Sciatic nerve (tissue), 2 donors: ENCODE data around the gene BTBD9. TPM values are rescaled to one million over a fixed set of nuclear protein-coding genes. Genes with fewer than 3 reads are reported as not detected.

ENCODE experiments used
- ATAC-seq: fragments of 200-7000 bp; cut with Tn5 transposase; one replicate; pipeline ENCODE4 v1.9.1; 2020; ENCODE audit warnings: mild to moderate bottlenecking, moderate library complexity
- DNase-seq: peaks from one replicate; pipeline ENCODE4 v3.0.0-alpha.2; 2020; ENCODE audit warnings: low spot score
- intact Hi-C: fragments of 100-400 bp; cut with DNase I; formaldehyde crosslinking; loops from one replicate; pipeline ENCODE4 v1.14.2; 2022
- total RNA-seq: library from RNA; stranded (reverse); fragmentation: NEBNext Ultra II Directional; extraction: Animal tissue kit (Norgen Biotek cat#: 25700); gene quantifications from one replicate; pipeline ENCODE4 v1.2.1, GENCODE V29; 2021
- donor health status: DM: no; HTN: no; CAD: no.
- donor health status: DM: no; HTN: no; CAD: no.

The BTBD9 gene
- total RNA-seq, 1 donor from 2014 or later = 22.4 TPM

DNA sequence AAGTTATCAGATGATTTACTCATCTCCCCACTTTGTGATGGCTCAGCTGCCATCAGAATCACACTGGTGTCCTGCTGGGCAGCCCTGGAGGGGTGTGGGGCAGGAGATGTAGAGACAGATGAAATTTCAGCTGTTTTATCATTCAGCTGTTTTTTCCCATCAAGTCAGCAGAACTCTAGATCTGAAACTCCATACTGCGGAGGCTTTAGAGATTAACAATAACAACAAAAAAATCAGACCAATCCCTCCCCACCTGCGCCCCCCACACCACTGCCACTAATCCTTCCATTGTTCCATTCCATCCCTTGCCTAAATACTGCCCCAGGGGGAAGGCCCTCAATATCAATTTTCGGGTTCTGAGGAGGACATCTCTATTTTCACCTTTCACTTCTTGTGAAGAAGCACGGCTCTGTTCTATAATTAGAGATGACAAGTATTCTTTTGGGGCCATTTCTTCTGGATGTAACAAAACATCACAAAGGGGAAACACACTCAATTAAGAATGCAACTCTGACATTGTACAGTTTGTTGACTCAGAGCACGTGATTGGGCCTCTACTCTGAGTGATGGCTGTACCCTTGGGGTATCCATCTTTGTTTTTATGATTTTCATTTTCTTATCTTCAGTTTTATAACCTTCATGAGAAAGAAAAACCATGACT lies 423.9 kb downstream of the BTBD9 start:
- ATAC-seq (no peak), DNase-seq (no peak)
- intact Hi-C loops = no loop called here

DNA sequence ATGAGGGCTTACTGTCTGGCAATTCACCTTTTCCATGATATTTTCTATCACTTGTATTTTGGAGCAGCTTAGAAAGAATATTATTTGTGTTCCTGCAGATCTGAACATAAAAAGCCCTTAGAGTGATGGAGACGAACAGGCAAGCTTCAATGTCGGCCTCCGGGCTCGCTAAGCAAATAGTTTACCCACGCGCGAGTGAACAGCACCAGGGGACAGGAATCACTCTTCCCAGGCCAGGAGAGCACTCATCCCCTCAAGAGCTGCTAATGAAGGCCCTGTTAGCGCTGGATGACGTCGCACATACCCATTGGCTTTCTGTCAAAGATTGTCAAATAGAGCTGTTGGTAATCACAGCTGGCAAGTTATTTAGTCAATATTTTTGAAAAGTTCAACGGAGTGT lies 424.5 kb downstream of the BTBD9 start:
- no peak for ATAC-seq
- intact Hi-C loops = no loop called here
- no peak for DNase-seq

DNA sequence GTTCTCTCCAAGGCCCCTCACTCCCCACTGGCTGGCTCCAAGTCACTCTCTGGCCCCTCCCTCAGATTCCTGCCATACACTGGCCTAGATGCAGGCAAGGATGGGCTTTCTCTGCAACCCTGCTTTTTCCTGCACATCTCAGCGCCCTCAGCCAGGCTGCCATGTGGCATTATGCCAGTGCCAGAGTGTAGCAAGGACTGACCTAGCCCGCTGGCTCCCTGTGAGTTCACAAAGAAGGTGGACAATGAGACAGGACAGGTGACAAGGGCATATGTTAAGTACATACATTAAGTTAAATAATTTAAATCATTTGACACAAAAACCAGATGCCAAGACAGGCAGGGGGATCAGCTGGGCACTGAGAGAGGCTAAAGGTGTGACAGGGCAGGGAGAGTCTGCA lies 425.6 kb downstream of the BTBD9 start:
- intact Hi-C loops = no loop called here
- no peak for ATAC-seq
- DNase-seq = no peak

DNA sequence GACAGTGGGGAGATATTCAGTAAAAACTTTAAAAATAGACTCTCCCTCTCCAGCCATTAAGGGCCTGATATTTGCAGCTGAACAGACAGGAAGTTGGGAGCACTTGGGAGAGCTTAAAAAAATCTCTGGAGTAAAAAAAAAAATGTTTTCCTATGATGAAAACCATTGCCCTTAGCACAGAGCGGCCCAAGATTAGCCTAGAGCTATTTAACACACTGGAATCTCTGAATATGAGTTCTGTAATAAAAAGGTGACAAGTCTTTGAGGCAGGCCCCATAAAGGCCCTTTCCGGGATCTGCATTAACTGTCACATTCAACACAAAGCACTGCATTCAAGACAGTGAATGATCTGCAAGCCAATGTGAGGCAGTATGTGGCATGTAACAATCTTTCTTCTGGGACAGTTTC lies 426.5 kb downstream of the BTBD9 start:
- peak; percentile 81 for ATAC-seq
- intact Hi-C loops = no loop called here

DNA sequence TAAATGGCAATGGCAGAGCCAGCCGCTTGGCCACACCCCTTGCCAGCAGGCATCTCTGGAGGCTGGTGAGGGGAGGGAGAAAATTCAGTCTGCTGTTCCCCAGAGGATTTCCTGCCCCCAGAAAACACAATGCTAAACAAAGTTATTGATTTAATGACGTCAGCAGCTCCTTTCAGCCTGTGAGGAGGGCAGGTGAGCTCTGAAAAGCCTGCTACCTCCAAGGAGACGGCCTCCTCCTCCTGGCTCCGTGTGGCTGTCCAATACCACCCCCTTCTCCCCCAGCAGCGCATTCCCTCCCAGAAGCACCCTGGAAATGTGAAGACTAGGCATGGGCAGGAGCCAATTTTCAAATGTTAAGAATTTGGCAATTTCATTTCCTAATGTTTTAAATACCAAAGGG lies 427.1 kb downstream of the BTBD9 start:
- DNase-seq (peak; percentile 66), ATAC-seq (peak; percentile 72)
- intact Hi-C loops = no loop called here

More for the DNA sequence above, 426.5 kb downstream of the BTBD9 start:
- DNase-seq = no peak

DNA sequence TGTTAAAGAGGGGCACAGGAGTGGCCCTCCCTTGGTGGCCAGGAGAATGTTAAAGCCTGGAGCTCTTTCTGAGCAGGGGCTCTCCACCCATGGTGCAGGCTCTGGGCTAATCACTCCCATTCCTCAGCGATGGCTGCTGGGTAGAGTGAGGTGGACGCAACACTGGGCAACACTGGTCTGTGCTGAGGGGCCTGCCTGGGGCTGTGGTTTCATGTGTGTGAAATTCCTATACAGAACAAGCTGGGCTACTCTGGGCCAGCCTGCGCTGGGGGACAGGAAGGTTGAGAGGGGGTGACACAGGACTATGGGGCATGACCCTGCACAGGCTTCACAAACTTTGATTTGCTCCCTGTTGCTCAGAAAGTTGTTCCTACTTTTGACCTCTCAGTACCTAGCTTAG lies 427.6 kb downstream of the BTBD9 start:
- ATAC-seq (peak; percentile 14), DNase-seq (no peak)
- intact Hi-C loops = no loop called here

DNA sequence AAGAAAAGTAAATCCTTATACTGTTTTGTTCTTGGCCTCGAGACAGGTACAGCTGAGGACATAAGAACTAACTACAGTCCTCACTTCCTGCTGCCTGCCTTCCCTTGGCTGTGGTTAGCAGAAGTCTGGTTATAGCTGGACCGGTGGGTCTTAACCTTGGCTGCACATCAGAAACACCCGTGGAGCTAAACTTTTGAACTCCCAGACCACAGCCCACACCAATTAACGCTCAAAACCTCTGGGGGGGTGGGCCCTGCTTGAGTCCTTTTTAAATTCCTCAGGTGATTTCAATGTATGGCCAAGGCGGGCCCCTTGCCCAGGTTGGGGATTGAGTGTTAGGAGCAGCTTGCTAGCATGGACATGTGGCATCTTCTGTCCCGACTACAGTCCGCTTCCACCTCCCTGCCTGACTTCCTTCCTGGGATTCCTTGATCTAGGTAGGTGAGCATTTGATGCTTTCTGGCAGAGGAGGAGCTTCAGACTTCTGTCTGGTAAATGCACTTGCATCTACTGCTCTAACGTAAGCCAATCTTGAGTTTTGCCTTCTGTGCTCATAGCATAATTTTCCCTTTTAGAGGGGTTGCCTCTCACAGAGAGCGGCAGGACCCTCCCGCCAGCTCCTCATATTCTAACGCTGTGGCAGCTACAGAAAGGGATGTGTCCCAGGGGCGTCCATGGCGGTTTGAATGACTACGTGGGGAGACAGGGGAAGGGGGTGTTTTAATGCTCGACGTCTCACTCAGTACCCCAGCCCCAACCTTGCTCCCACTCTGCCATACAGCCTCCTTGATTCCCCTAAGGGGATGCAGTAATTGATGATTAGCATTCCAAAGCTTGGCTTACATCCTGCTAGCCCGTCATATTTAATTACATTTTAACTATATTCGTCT lies 430.1 kb downstream of the BTBD9 start:
- ATAC-seq = peak; percentile 61
- intact Hi-C loops = no loop called here
- DNase-seq = no peak

GRCh38 chr6:38208028-38208427 lies 431.7 kb downstream of the BTBD9 start:
- no peak for DNase-seq
- ATAC-seq = no peak
- intact Hi-C loops = no loop called here

DNA sequence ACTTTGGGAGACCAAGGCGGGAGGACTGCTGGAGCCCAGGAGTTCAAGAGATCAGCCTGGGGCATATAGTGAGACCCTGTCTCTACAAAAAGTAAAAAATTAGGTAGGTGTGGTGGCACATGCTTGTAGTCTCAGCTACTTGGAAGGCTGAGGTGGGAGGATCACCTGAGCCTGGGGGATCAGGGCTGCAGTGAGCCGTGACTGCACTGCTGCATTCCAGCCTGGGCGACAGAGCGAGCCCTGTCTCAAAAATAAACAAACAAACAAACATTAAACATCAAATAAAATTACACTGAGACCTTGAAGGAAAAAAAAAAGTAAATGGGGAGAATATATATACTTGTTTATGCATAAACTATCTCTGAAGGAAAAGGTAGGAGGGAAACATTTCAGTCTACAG lies 432.4 kb downstream of the BTBD9 start:
- ATAC-seq (no peak), DNase-seq (no peak)
- intact Hi-C loops = no loop called here

- DNase-seq (no peak), ATAC-seq (no peak)
- intact Hi-C loops = no loop called here
These were observed 441.5 kb downstream of the BTBD9 start for GRCh38 chr6:38198219-38198618.

GRCh38 chr6:38195113-38195635 lies 444.6 kb downstream of the BTBD9 start:
- intact Hi-C loops = no loop called here
- DNase-seq (no peak), ATAC-seq (no peak)

GRCh38 chr6:38194589-38194988 lies 445.1 kb downstream of the BTBD9 start:
- ATAC-seq (no peak), DNase-seq (no peak)
- intact Hi-C loops = no loop called here

DNA sequence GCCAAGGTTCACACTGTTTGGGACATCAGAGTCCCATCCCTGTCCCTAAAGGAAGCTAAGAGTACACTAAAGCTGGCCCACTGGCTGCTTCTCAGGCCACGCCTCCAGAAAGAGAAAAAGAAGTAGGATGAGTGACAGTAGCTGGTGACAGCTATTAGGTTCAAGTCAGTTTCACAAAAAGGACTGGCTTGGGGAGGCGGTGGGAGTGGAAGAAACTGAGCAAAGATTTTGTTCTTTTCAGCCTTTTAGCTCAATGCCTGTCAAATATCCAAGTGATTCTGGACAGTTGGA lies 445.5 kb downstream of the BTBD9 start:
- intact Hi-C loops = no loop called here
- DNase-seq = no peak
- no peak for ATAC-seq

DNA sequence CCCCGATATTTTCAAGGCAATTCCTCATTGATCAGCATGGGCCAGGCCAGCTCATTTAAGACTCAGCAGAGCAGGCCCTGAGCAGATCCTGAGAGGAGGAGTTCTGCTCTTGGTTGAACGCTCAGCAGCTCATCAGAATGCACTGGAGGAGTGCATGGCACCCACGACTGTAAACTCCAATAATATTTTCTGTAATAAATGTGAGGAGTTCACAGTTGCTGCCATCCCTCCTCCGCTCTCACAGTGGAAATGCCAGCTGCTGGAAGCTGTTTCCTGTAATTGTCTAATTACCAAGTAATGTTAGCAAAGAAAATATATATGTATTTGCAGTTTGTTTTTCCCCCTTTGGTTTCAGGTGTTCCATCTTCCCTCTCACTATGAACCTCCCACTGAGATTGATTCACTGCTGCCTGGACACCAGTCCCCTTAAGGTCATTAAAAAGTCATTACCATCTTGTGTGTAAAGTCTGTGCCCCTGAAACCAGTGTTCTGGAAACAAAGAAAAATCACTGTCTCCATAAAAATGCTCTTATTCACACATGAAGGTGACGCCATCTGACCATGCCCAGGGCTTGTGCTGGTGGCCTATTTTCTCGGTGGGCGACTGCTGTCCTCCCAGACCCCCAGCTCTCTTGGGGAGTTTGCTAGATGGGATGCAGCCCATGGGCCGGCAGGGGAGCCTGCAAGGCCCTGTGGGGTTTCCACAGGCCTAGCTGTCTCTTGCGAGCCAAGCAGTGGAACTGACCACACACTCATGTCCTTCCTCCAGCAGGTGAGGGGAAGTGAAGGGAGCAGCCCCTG lies 446.0 kb downstream of the BTBD9 start:
- intact Hi-C loops = no loop called here
- ATAC-seq (no peak), DNase-seq (no peak)

GRCh38 chr6:38193051-38193450 lies 446.7 kb downstream of the BTBD9 start:
- ATAC-seq (no peak), DNase-seq (no peak)
- intact Hi-C loops = no loop called here

DNA sequence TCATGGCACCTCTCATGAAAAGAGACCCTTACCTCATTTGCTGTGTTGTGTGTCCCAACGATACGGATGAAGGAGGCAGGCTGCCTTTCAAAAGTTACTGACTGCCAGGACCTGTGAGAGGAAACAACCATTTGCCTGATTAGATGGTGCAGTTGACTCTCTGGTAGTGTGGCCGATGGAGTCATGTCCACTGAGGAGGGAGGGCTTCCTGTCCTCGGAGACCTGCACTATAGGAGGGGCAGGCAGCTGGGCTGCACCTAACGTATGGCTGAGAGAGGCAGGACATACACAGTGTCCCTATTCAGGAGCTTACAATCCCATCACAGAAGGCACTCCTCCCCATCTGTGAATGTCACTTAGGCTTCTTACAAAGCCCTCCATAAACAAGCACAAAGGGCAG lies 447.2 kb downstream of the BTBD9 start:
- ATAC-seq (no peak), DNase-seq (no peak)
- intact Hi-C loops = no loop called here

DNA sequence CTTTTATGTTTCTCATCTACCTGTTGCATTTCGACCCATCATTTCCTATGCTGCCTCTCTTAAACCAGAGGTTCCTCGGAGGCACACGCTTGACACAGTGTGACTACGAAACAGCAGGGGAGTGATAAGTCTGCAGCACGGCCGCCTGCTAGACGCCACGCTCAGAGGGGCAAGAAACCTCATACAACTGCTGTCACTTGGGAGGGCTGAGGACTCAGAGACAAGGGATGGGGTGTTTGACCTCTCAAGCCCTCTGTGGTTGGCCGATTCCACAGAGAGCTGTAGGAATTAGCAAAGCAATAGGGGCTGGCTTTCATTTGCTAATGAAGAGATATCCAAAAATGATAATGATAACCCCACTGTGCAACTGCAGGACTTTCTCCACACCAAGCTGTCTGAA lies 447.7 kb downstream of the BTBD9 start:
- DNase-seq = no peak
- intact Hi-C loops = no loop called here
- no peak for ATAC-seq

GRCh38 chr6:38191418-38191817 lies 448.3 kb downstream of the BTBD9 start:
- intact Hi-C loops = no loop called here
- DNase-seq (no peak), ATAC-seq (no peak)

DNA sequence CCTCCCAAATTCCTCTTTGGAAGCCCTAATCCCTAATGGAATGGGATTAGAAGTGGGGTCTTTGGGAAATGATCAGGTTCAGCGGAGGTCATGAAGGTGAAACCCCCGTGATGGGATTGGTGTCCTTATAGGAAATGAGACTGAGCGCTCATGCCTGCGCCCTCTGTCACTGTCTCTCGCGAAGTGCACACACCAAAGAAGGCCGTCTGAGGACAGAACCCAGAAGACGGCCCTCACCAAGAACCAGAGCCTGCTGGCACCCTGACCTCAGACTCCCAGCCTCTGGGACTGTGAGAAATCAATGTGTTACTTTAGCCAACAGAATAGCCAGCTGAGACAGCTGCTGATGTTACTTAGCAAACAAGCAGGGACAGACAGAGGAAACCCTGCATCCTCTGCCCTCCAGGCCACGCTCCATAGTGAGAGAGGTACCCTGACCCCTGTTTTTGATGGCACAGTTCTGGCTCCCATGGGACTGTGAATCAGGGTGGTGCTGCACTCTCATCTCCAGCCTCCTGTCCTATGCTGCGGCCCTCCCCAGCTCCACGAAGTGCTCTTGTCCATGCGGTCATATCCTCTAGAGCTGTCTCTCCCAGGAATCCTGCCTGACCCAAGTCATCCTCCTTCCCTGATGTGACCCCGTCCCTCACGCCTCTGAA lies 450.9 kb downstream of the BTBD9 start:
- no peak for DNase-seq
- intact Hi-C loops = no loop called here
- no peak for ATAC-seq
